ENCODE measurements around the gene SSNA1. TPM values are rescaled to one million over a fixed set of nuclear protein-coding genes. Genes with fewer than 3 reads are reported as not detected.

SSNA1 gene
- total and polyA plus RNA-seq, 9 of the 15 experiments (the other 6 are each of a cell fraction or from before 2014, with no cell fraction given): 1.9 to 130 (median 57.1) TPM

- WGBS (ENCODE audit: insufficient coverage, low coverage, missing lambda C conversion rate): 1% methylated on average over 39 of the region's 118 CpGs
- CTCF ChIA-PET (ENCODE audit: low intra/inter-chr PET ratio): no interaction called here
- in situ Hi-C loops (cut with MboI) (no loop called here), intact Hi-C loops (cut with micrococcal nuclease) (loop anchor here (2.0 kb wide), 1 partner anchor 18 kb away; no protein-coding TSS in a partner anchor)
- Histone ChIP-seq H4K20me1 (replicated peaks; ENCODE audit: control insufficient read depth, insufficient read depth, low read length) (peaks cover 5% of the 10 kb centered on the region), H3K4me1 (replicated peaks in 1 of 2; ENCODE audit: control insufficient read depth in 2 of 2, insufficient read depth in 2 of 2, low read length in 2 of 2) (peaks cover 31 to 86% of the 10 kb centered on the region in 2 experiments), H3K27ac (ENCODE audit: extremely low read depth, low read depth, low read length) (peak within 1 kb of the TSS; percentile 75), H3K4me2 (ENCODE audit: insufficient read depth, low read length) (peak within 1 kb of the TSS; percentile 81), H3K79me2 (ENCODE audit: control insufficient read depth, insufficient read depth, low read length) (peaks cover 80% of the 10 kb centered on the region), H3K4me3 (peak within 1 kb of the TSS; percentile 52), H3K9ac (ENCODE audit: insufficient read depth in 1 of 2, low read depth in 2 of 2, low read length in 2 of 2) (peak within 1 kb of the TSS; percentile 73 to 94), H3K9me1 (ENCODE audit: control insufficient read depth, insufficient read depth, low read length) (peaks cover 3% of the 10 kb centered on the region), H3K27me3 (ENCODE audit: control insufficient read depth in 2 of 2, insufficient read depth in 2 of 2, low read length in 2 of 2) (no peaks in the 10 kb centered on the region), H2AFZ (ENCODE audit: low read depth, low read length) (peak within 1 kb of the TSS; percentile 62), H3K36me3 (ENCODE audit: control insufficient read depth, insufficient read depth, low read length) (peaks cover 14% of the 10 kb centered on the region; the same call in 2 of the 3 replicates), H3K9me3 (replicated peaks; ENCODE audit: control insufficient read depth, insufficient read depth, low read depth, low read length) (no peaks in the 10 kb centered on the region)
- POLR2A ChIA-PET: interaction anchor here (0.5 to 5.7 kb wide), 9 partner anchors 9 to 283 kb away, joined by 3 to 56 read pairs (median 4); partner anchors contain the start of genes ANAPC2, SSNA1 and TUBB4B
- peak; percentile 99 to 100 (median 100) for DNase-seq (ENCODE audit: extremely low read depth in 1 of 4, low spot score in 3 of 4)
- peak; percentile 96 for ATAC-seq
- BruUV-seq (replicated peaks): no TSS peak
- FAIRE-seq: peak; percentile 98
- TF ChIP-seq GABPA (tag; conservative IDR thresholded peaks at IDR 0.05; ENCODE audit: low read depth) (peak; percentile 84), GTF2B (IDR thresholded peaks at IDR 0.05; ENCODE audit: extremely low read depth, insufficient read length) (no peak), NR2C2 (CRISPR knock-in tag; IDR thresholded peaks at IDR 0.05) (no peak), NR2C2 (tag; IDR thresholded peaks at IDR 0.05) (peak; percentile 49; the same call in 1 of the 2 replicates), HMG20A (CRISPR knock-in tag; conservative IDR thresholded peaks at IDR 0.05) (no peak), FOXK2 (conservative IDR thresholded peaks at IDR 0.05 in 1 of 2, IDR thresholded peaks at IDR 0.05 in 1 of 2; ENCODE audit: low read depth in 2 of 2) (peak in 1 of 2 experiments; percentile 70; a peak in 1 of 4 replicates), PRPF4 (IDR thresholded peaks at IDR 0.05; ENCODE audit: insufficient read depth, low read depth, low read length, poor library complexity, severe bottlenecking) (no peak), JUND (IDR thresholded peaks at IDR 0.05; ENCODE audit: borderline replicate concordance, low read depth, low read length) (peak; percentile 34; the same call in 1 of the 2 replicates), JUND (tag; IDR thresholded peaks at IDR 0.05; ENCODE audit: borderline replicate concordance, low read depth, low read length) (peak; percentile 12; the same call in 1 of the 3 replicates), DEAF1 (CRISPR knock-in tag; IDR thresholded peaks at IDR 0.05) (no peak), ZBTB7A (IDR thresholded peaks at IDR 0.05; ENCODE audit: borderline replicate concordance, control insufficient read depth, low read depth, low read length) (peak; percentile 94; the same call in 1 of the 2 replicates), NFRKB (IDR thresholded peaks at IDR 0.05; ENCODE audit: low read depth) (no peak), KAT7 (CRISPR knock-in tag; IDR thresholded peaks at IDR 0.05; ENCODE audit: borderline replicate concordance) (peak; percentile 79; the same call in 1 of the 2 replicates)
- TF ChIP-seq, protein P1, sequence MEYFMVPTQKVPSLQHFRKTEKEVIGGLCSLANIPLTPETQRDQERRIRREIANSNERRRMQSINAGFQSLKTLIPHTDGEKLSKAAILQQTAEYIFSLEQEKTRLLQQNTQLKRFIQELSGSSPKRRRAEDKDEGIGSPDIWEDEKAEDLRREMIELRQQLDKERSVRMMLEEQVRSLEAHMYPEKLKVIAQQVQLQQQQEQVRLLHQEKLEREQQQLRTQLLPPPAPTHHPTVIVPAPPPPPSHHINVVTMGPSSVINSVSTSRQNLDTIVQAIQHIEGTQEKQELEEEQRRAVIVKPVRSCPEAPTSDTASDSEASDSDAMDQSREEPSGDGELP (CRISPR knock-in tag; IDR thresholded peaks at IDR 0.05; ENCODE audit: borderline replicate concordance): peak; percentile 40; the same call in 1 of the 2 replicates
- TF ChIP-seq, protein P2, sequence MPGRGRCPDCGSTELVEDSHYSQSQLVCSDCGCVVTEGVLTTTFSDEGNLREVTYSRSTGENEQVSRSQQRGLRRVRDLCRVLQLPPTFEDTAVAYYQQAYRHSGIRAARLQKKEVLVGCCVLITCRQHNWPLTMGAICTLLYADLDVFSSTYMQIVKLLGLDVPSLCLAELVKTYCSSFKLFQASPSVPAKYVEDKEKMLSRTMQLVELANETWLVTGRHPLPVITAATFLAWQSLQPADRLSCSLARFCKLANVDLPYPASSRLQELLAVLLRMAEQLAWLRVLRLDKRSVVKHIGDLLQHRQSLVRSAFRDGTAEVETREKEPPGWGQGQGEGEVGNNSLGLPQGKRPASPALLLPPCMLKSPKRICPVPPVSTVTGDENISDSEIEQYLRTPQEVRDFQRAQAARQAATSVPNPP (IDR thresholded peaks at IDR 0.05; ENCODE audit: borderline replicate concordance, insufficient read depth, insufficient read length): no peak
Measured at GRCh38 chr9:137200311-137201204, 12.1 kb downstream of the SSNA1 start, which contains the start of gene TPRN. Gene TPRN, minus strand, starts transcription at chr9:137200741. Its CDS starts 30 bp downstream, at chr9:137200711.
